SU-DHL-6 (cell line): ENCODE measurements around the gene CCT4.

Source experiments
- H2AFZ ChIP-seq: fragments of 200-600 bp; sonication (generic); 2 replicates; pipeline ENCODE4 v1.6.1; 2014; ENCODE audit warnings: low read depth, mild to moderate bottlenecking, moderate library complexity, mixed read lengths, antibody characterized with exemption, low read length; ENCODE audit not compliant: severe bottlenecking
- H3F3A ChIP-seq: fragments of 200-600 bp; shearing (Covaris generic); 2 replicates; pipeline ENCODE4 v1.6.0; 2016; ENCODE audit warnings: antibody characterized with exemption, mild to moderate bottlenecking; ENCODE audit not compliant: insufficient read depth
- H3K27ac ChIP-seq: fragments of 200-600 bp; sonication (generic); 2 replicates; pipeline ENCODE4 v1.5.1; 2016; ENCODE audit warnings: low read depth, mild to moderate bottlenecking, low read length, moderate library complexity, mixed read lengths
- H3K27me3 ChIP-seq: fragments of 200-600 bp; sonication (generic), shearing (Covaris generic); 2 replicates; pipeline ENCODE4 v1.6.0; 2014; ENCODE audit warnings: mild to moderate bottlenecking, low read length
- H3K36me3 ChIP-seq: fragments of 200-600 bp; sonication (generic); 2 replicates; pipeline ENCODE4 v1.6.1; 2014; ENCODE audit warnings: mild to moderate bottlenecking, low read length, mixed read lengths
- H3K4me2 ChIP-seq: fragments of 300-600, 200-600 bp; shearing (Covaris generic), sonication (generic); 2 replicates; pipeline ENCODE4 v1.6.0; 2014; ENCODE audit warnings: low read length, low read depth, mild to moderate bottlenecking; ENCODE audit not compliant: poor library complexity, severe bottlenecking
- H3K4me3 ChIP-seq: fragments of 200-600 bp; sonication (generic); 2 replicates; pipeline ENCODE4 v1.5.1; 2014; ENCODE audit warnings: antibody characterized with exemption, low read length, mild to moderate bottlenecking, mixed read lengths; ENCODE audit not compliant: insufficient read depth, poor library complexity, severe bottlenecking
- H3K79me2 ChIP-seq: fragments of 200-600 bp; sonication (generic); 2 replicates; pipeline ENCODE4 v1.6.1; 2014; ENCODE audit warnings: mild to moderate bottlenecking, low read length, moderate library complexity; ENCODE audit not compliant: insufficient read depth
- H3K9ac ChIP-seq: fragments of 200-600 bp; sonication (generic); 2 replicates; pipeline ENCODE4 v1.7.0; 2014; ENCODE audit warnings: mild to moderate bottlenecking, low read length
- H3K9me2 ChIP-seq: fragments of 200-600 bp; sonication (generic); replicated peaks from 2 replicates; pipeline ENCODE4 v1.6.1; 2014; ENCODE audit warnings: low read length; ENCODE audit not compliant: insufficient read depth
- H3K9me3 ChIP-seq: fragments of 200-600 bp; sonication (generic); 2 replicates; pipeline ENCODE4 v1.6.1; 2014; ENCODE audit warnings: low read length, mixed read lengths; ENCODE audit not compliant: insufficient read depth
- H4K20me1 ChIP-seq: fragments of 200-600 bp; sonication (generic); 2 replicates; pipeline ENCODE4 v1.6.1; 2014; ENCODE audit warnings: low read depth, mild to moderate bottlenecking, antibody characterized with exemption, low read length, moderate library complexity, mixed read lengths
- CTCF ChIP-seq: fragments of 200-600 bp; sonication (generic); IDR thresholded peaks from one replicate; pipeline ENCODE4 v1.5.1; 2017; ENCODE audit warnings: antibody characterized with exemption, mild to moderate bottlenecking, low read length, moderate library complexity; ENCODE audit not compliant: insufficient read depth, poor library complexity, severe bottlenecking
- EZH2phosphoT487 ChIP-seq: fragments of 200-600 bp; sonication (generic), shearing (Covaris generic); conservative IDR thresholded peaks from 2 replicates; pipeline ENCODE4 v1.6.1; 2018; ENCODE audit warnings: mild to moderate bottlenecking, antibody characterized with exemption, low read length, moderate library complexity, mixed read lengths

The CCT4 gene

GRCh38 chr2:61905372-61906185, 17.1 kb upstream of the CCT4 start, which contains the start of gene COMMD1:
Gene COMMD1, plus strand, starts transcription at chr2:61905674. Its CDS starts 5 bp downstream, at chr2:61905679.
- no peak within 1 kb of the TSS for H3K27ac ChIP-seq
- peak within 1 kb of the TSS; percentile 97 for H2AFZ ChIP-seq
- 0 out of 2 replicates have a peak, but pooled peaks cover 3% of the 10 kb centered on the region for H3F3A ChIP-seq
- TF ChIP-seq CTCF (no peak), EZH2phosphoT487 (no peak)
- no peaks in the 10 kb centered on the region for H3K27me3 ChIP-seq
- peak within 1 kb of the TSS; percentile 65 for H3K9ac ChIP-seq
- 0 out of 2 replicates have a peak, but pooled peaks cover 5% of the 10 kb centered on the region for H3K79me2 ChIP-seq
- no peaks in the 10 kb centered on the region for H3K36me3 ChIP-seq
- H3K4me3 ChIP-seq, result peak within 1 kb of the TSS; percentile 75
- H4K20me1 ChIP-seq, result no peaks in the 10 kb centered on the region
- H3K9me3 ChIP-seq, result no peaks in the 10 kb centered on the region
- no peaks in the 10 kb centered on the region for H3K9me2 ChIP-seq
- H3K4me2 ChIP-seq, result peak within 1 kb of the TSS; percentile 77

- H3K27ac ChIP-seq, result no peak overlapping the region
- H3K79me2 ChIP-seq, result no peaks in the 10 kb centered on the region
- no peaks in the 10 kb centered on the region for H3K36me3 ChIP-seq
- no peaks in the 10 kb centered on the region for H3K27me3 ChIP-seq
- no peak for TF ChIP-seq CTCF
- no peak for TF ChIP-seq EZH2phosphoT487
- H3K4me3 ChIP-seq, result no peak overlapping the region
- H3K9me3 ChIP-seq, result no peaks in the 10 kb centered on the region
- no peaks in the 10 kb centered on the region for H3F3A ChIP-seq
- no peaks in the 10 kb centered on the region for H3K9me2 ChIP-seq
- H3K4me2 ChIP-seq, result no peak overlapping the region
- no peak overlapping the region for H2AFZ ChIP-seq
- H4K20me1 ChIP-seq, result no peaks in the 10 kb centered on the region
- H3K9ac ChIP-seq, result no peak overlapping the region
Observed at GRCh38 chr2:61900281-61900680, 11.8 kb upstream of the CCT4 start.

- H3K27me3 ChIP-seq, result no peaks in the 10 kb centered on the region
- H3K27ac ChIP-seq, result no peak overlapping the region
- H3K9me3 ChIP-seq, result no peaks in the 10 kb centered on the region
- H3K4me2 ChIP-seq, result no peak overlapping the region
- H3K79me2 ChIP-seq, result no peaks in the 10 kb centered on the region
- no peaks in the 10 kb centered on the region for H4K20me1 ChIP-seq
- H2AFZ ChIP-seq, result no peak overlapping the region
- no peaks in the 10 kb centered on the region for H3K9me2 ChIP-seq
- H3K36me3 ChIP-seq, result no peaks in the 10 kb centered on the region
- H3K9ac ChIP-seq, result no peak overlapping the region
- peak; percentile 45 for TF ChIP-seq CTCF
- no peak for TF ChIP-seq EZH2phosphoT487
- no peaks in the 10 kb centered on the region for H3F3A ChIP-seq
- H3K4me3 ChIP-seq, result no peak overlapping the region
Observed at GRCh38 chr2:61898810-61899209, 10.4 kb upstream of the CCT4 start.
